Measurements from ENCODE around the gene TSPAN15.

The TSPAN15 gene

DNA sequence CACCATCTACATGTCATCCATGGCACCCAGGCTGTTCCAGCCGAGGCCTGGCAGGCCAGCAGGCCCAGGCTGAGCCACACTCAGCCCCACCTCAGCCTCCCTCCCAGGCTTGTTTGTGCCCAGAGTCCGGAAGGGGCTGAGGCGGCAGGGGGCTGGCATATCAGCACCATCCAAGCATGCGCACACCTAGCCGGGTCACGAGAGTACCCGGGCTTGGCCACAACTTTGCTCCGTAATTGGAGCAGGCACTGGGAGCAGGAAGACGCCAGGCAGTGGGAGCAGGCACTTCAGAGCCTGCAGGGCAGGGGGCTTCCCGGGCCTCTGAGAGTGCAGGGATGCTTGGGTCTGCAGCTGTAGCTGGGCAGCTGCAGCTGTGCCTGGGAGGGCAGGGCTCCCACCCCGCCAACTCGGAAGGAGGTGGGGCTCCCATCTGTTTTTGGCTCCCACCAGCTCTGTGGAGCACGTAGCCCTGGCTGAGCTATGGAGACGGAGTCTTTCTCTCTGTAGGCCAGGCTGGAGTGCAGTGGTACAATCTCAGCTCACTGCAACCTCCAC is 15.2 kb upstream of the TSPAN15 start:
- no peak overlapping the region for H3K4me3 ChIP-seq
- no peaks in the 10 kb centered on the region for H3K27me3 ChIP-seq
- H3K4me1 ChIP-seq: peaks cover 39 to 62% (median 47%) of the 10 kb centered on the region in 10 experiments
- no peaks in the 10 kb centered on the region for H4K20me1 ChIP-seq
- H3K4me2 ChIP-seq: peak overlapping the region in 2 of 11 experiments; percentile 3 to 32; a peak in 1 of 22 replicates
- H3K36me3 ChIP-seq: peaks cover 0 to 9% (median 0%) of the 10 kb centered on the region in 11 experiments; a peak in 1 of 22 replicates
- peak overlapping the region in 4 of 11 experiments; percentile 9 to 26 (median 20); a peak in 3 of 22 replicates for H3K27ac ChIP-seq
- no peak overlapping the region for H3K9ac ChIP-seq
- TF ChIP-seq Cebpa-rat (IDR thresholded peaks at IDR 0.05): no peak
- H3K9me3 ChIP-seq (replicated peaks in 1 of 11): peaks cover 8 to 22% (median 14%) of the 10 kb centered on the region in 11 experiments; a peak in 21 of 22 replicates

DNA sequence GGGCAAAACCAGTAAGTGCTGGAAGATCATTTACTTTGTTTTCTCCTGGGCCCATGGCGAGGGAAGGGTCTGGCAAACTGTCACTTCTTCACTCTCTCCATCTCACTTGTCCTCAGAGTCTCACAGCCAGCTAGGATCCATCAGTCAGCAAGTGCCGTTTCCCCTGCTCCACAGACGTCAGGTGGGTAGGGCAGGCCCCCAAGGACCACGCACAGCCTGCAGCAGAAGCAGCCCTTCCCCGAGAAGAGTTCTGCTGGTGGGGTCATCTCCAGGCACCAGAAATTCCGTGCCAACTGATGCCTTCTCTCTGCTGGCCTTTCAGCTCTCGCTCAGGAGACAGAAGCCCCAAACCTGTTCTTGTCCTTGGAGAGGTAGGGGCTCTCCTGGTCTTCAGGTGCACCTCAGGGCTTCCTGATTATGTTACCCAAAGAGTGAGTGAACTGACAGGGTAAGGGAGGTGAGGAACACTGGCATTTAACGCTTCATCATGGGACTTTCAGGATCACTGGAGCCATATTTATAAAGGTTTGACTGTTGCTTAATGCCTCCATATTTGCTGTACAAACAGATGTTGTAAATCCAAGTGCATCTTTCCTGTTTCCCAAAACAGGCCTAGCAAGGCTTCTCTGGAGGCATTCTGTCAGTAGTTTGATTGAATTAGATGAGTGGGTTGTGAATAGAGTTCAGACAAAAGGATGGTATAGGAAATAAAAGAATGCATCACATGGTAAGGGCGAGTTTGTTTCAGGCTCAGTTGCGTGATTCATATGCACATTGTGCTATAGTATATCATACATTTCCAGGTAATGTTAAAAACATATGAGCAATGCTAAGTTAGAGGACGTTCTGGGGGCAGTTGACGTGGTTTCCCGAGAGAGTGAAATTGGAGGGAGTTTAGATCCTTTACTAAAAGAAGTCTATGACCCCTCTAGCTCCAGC is 13.7 kb upstream of the TSPAN15 start:
- peaks cover 8 to 22% (median 14%) of the 10 kb centered on the region in 11 experiments; a peak in 21 of 22 replicates for H3K9me3 ChIP-seq (replicated peaks in 1 of 11)
- TF ChIP-seq Cebpa-rat (IDR thresholded peaks at IDR 0.05): no peak
- H3K9ac ChIP-seq: peak overlapping the region in 10 of 11 experiments; percentile 19 to 71 (median 62); a peak in 14 of 22 replicates
- H3K27me3 ChIP-seq: no peaks in the 10 kb centered on the region
- peak overlapping the region; percentile 81 to 96 (median 91) for H3K4me2 ChIP-seq
- H3K4me3 ChIP-seq: peak overlapping the region in 2 of 10 experiments; percentile 34 to 44; a peak in 2 of 20 replicates
- H4K20me1 ChIP-seq: no peaks in the 10 kb centered on the region
- H3K4me1 ChIP-seq: peaks cover 55 to 77% (median 63%) of the 10 kb centered on the region in 10 experiments
- H3K36me3 ChIP-seq: peaks cover 0 to 9% (median 0%) of the 10 kb centered on the region in 11 experiments; a peak in 1 of 22 replicates
- peak overlapping the region; percentile 22 to 84 (median 77); a peak in 19 of 22 replicates for H3K27ac ChIP-seq

DNA sequence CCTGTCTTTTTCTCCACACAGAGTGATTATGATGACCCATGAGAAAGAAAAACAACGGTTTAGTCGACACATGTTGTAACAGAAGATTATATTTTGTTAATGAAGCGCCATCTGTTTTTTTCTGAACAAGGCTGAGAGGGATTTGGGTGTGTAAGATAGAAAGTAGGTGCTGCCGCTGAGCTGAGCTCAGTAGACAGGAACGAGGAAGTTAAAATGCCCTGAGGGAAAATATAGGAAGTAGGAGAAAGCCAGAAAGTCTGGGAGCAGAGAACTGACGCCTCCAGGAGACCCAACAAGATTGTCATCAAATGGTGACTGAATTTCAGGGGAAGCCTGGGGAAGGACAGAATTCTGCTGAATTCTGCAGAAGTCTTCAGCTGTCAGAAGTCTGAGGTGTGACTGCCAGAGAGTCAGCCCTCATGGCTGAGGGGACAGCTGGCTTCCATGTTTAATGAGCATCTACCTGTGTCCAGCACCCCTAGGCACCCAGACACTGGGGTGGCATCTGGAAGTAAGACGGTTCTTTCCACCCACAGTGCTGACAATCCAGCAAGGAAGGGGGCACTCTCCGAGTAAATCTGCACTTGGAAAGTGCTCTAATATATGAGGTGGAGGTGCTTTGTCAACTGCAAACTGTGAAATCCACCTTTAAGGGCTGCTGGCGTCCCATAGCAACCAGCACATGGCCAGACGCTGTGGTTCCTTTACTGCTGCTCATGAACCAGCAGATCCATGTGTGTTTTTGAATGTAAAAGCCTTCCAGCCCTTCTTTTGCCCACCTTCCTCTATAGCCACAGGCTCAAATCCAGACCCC is 12.5 kb upstream of the TSPAN15 start:
- TF ChIP-seq Cebpa-rat (IDR thresholded peaks at IDR 0.05): no peak
- Histone ChIP-seq H3K4me3 (peak overlapping the region in 7 of 10 experiments; percentile 3 to 60 (median 34); a peak in 10 of 20 replicates), H3K9ac (peak overlapping the region; percentile 19 to 71 (median 59); a peak in 21 of 22 replicates), H3K4me1 (peaks cover 62 to 89% (median 74%) of the 10 kb centered on the region in 10 experiments), H3K4me2 (peak overlapping the region; percentile 81 to 96 (median 91)), H3K9me3 (replicated peaks in 1 of 11) (peaks cover 8 to 22% (median 14%) of the 10 kb centered on the region in 11 experiments; a peak in 21 of 22 replicates), H3K27ac (peak overlapping the region; percentile 43 to 84 (median 77); a peak in 21 of 22 replicates), H3K36me3 (peaks cover 0 to 9% (median 0%) of the 10 kb centered on the region in 11 experiments; a peak in 1 of 22 replicates), H4K20me1 (no peaks in the 10 kb centered on the region), H3K27me3 (no peaks in the 10 kb centered on the region)

DNA sequence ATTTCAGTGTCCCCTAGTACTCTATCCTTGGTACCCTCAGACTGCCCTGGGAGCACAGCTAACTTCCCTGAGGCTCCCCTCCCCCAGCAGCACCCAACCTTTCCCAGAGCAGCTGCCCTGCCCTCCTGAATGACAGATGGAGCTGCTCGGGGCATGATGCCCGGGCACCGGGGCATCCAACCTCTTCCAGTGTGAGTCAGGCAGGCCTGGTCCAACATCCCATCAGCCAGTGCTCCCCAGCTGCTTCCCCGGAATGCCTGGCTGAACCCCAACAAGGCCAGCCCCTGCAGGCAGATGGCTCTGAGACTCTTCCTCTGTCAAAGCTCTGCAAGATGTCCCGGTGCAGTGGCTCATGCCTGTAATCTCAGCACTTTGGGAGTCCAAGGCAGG is 11.9 kb upstream of the TSPAN15 start:
- H3K9me3 ChIP-seq (replicated peaks in 1 of 11): peaks cover 10 to 24% (median 17%) of the 10 kb centered on the region in 11 experiments
- H4K20me1 ChIP-seq: no peaks in the 10 kb centered on the region
- H3K4me2 ChIP-seq: peak overlapping the region; percentile 81 to 96 (median 91)
- peak overlapping the region in 7 of 10 experiments; percentile 3 to 60 (median 34); a peak in 11 of 20 replicates for H3K4me3 ChIP-seq
- TF ChIP-seq Cebpa-rat (IDR thresholded peaks at IDR 0.05): no peak
- H3K36me3 ChIP-seq: peaks cover 0 to 9% (median 0%) of the 10 kb centered on the region in 11 experiments; a peak in 1 of 22 replicates
- peaks cover 62 to 93% (median 78%) of the 10 kb centered on the region in 10 experiments for H3K4me1 ChIP-seq
- peak overlapping the region; percentile 43 to 84 (median 77); a peak in 21 of 22 replicates for H3K27ac ChIP-seq
- no peaks in the 10 kb centered on the region for H3K27me3 ChIP-seq
- H3K9ac ChIP-seq: peak overlapping the region; percentile 9 to 71 (median 59); a peak in 19 of 22 replicates

DNA sequence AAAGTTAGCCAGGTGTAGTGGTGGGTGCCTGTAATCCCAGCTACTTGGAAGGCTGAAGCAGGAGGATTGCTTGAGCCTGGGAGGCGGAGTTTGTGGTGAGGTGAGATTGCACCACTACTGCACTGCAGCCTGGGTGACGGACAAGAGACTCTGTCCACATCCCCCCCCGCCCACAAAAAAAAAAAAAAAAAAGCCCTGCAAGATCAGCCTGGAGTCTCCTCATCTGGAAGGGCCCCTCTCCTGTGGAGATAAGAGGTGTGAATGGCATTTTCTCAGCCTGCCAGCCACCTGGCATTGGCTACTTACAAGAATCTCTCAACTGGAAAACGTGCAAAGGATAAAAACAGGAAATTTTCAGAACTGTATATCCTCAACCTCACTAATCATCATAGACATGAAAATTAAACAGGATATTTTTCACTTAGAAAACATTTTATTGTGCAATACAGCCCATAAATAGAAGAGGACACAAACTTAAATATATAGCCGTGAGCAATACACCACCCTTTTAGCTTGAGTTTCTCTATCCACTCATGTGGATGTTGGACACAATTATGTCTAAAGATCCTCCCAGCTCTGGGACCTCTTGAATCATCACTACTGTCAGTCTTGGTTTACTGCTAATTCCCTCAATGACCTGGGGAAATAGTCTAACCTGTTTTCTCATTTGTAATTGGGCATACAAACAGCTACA is 11.3 kb upstream of the TSPAN15 start:
- peak overlapping the region in 9 of 11 experiments; percentile 9 to 71 (median 64); a peak in 16 of 22 replicates for H3K9ac ChIP-seq
- peaks cover 6 to 20% (median 13%) of the 10 kb centered on the region in 11 experiments for H3K9me3 ChIP-seq (replicated peaks in 1 of 11)
- peak in 10 of 11 experiments; percentile 12 to 84 (median 63); a peak in 14 of 22 replicates for TF ChIP-seq Cebpa-rat (IDR thresholded peaks at IDR 0.05)
- H3K4me2 ChIP-seq: peak overlapping the region; percentile 81 to 96 (median 91)
- no peaks in the 10 kb centered on the region for H3K27me3 ChIP-seq
- H3K27ac ChIP-seq: peak overlapping the region in 10 of 11 experiments; percentile 59 to 84 (median 78); a peak in 20 of 22 replicates
- H3K36me3 ChIP-seq: peaks cover 0 to 7% (median 0%) of the 10 kb centered on the region in 11 experiments; a peak in 1 of 22 replicates
- H4K20me1 ChIP-seq: no peaks in the 10 kb centered on the region
- H3K4me1 ChIP-seq: peaks cover 62 to 93% (median 80%) of the 10 kb centered on the region in 10 experiments
- H3K4me3 ChIP-seq: peak overlapping the region in 6 of 10 experiments; percentile 10 to 60 (median 38); a peak in 9 of 20 replicates

DNA sequence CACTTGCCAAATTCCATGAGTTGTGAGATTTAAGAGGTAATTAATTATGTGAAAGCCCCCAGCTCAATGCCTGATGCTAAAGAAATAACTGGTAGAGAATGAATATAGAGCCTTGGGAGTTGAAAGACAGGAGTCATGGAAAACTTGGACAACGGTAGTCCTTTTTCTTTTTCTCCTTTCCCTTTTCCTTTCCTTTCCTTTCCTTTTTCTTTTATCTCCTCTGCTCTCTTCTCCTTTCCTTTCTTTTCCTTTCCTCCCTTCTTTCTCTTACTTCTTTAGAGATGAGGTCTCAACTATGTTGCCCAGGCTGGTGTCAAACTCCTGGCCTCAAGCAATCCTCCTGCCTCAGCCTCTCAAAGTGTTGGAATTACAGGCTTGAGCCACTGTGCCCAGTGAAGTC is 7.9 kb upstream of the TSPAN15 start:
- peak overlapping the region in 3 of 11 experiments; percentile 9 to 42 (median 23); a peak in 4 of 22 replicates for H3K27ac ChIP-seq
- no peaks in the 10 kb centered on the region for H3K36me3 ChIP-seq
- peak overlapping the region in 10 of 11 experiments; percentile 64 to 96 (median 91); a peak in 18 of 22 replicates for H3K4me2 ChIP-seq
- H3K4me3 ChIP-seq: no peak overlapping the region
- H3K9ac ChIP-seq: no peak overlapping the region
- H4K20me1 ChIP-seq: no peaks in the 10 kb centered on the region
- peaks cover 49 to 100% (median 92%) of the 10 kb centered on the region in 10 experiments for H3K4me1 ChIP-seq
- no peaks in the 10 kb centered on the region for H3K27me3 ChIP-seq
- peaks cover 0 to 8% (median 4%) of the 10 kb centered on the region in 11 experiments; a peak in 7 of 22 replicates for H3K9me3 ChIP-seq (replicated peaks in 1 of 11)
- no peak for TF ChIP-seq Cebpa-rat (IDR thresholded peaks at IDR 0.05)

DNA sequence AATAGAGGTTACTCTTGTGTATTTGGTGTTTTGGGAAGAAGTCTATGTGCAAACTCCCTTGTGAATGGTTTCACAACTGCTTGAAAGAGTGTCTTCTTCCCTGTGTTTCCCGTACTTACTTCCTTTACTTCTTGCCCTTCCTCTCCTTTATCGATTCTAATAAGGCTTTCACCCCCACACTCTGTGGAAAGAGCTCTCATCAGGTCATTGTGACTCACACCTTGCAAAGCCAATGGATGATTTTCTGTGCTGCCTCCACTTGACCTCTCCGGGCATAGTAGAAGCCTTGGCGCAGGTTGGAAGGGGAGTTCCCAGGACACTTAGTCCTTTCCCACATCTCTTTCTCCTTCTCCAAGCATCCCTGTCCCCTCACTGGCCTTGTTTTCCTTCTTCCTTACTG is 6.2 kb upstream of the TSPAN15 start:
- H3K4me2 ChIP-seq: peak overlapping the region in 9 of 11 experiments; percentile 30 to 96 (median 71); a peak in 17 of 22 replicates
- H3K9ac ChIP-seq: peak overlapping the region in 1 of 11 experiments; percentile 15; a peak in 2 of 22 replicates
- no peaks in the 10 kb centered on the region for H3K27me3 ChIP-seq
- no peaks in the 10 kb centered on the region for H4K20me1 ChIP-seq
- peak overlapping the region in 6 of 11 experiments; percentile 29 to 57 (median 47); a peak in 9 of 22 replicates for H3K27ac ChIP-seq
- peaks cover 39 to 100% (median 92%) of the 10 kb centered on the region in 10 experiments for H3K4me1 ChIP-seq
- H3K4me3 ChIP-seq: no peak overlapping the region
- no peaks in the 10 kb centered on the region for H3K36me3 ChIP-seq
- H3K9me3 ChIP-seq (replicated peaks in 1 of 11): peaks cover 0 to 8% (median 4%) of the 10 kb centered on the region in 11 experiments; a peak in 7 of 22 replicates
- TF ChIP-seq Cebpa-rat (IDR thresholded peaks at IDR 0.05): no peak

Measured in BLaER1 treated with 17β-estradiol and CSF1 and Interleukin-3, amounts not matched to agents 10 nM and 100 nM (cell line).